GM18870 (cell line): ENCODE measurements around the gene RFX3.
"Not testable (repeated sequence)": the region's sequence is repeated elsewhere in the genome, so short reads cannot be mapped to it uniquely, and the experiment has no call there.

Source experiments
- ATAC-seq: cut with Tn5 transposase; IDR thresholded peaks from one replicate; pipeline ENCODE4 v1.9.1; 2021; ENCODE audit warnings: moderate library complexity; ENCODE audit not compliant: unreplicated experiment

Gene RFX3

GRCh38 chr9:3359778-3360177 lies 166.0 kb downstream of the RFX3 start:
- ATAC-seq, result no peak

- ATAC-seq, result no peak
These were observed 166.6 kb downstream of the RFX3 start for GRCh38 chr9:3359048-3359692.

- ATAC-seq, result no peak
These were observed 177.6 kb downstream of the RFX3 start for GRCh38 chr9:3348169-3348568.

DNA sequence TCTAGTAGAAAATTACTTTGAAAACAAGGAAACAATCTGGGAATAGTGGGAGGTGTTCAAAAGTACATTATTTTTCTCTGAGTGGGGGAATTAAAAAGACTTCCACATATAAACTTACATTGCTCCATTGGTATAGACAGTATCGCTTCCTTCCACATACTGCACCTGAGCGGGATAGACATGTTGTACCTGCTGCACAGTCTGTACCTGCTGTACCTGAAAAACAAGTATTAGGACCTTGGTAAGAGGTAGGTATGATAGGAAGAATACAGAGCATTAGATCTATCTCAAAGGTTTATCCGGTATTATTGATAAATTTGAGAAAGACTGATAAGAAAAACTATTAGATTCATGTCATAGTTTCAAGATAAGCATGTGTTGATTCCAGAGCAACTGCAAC lies 179.3 kb downstream of the RFX3 start:
- no peak for ATAC-seq

DNA sequence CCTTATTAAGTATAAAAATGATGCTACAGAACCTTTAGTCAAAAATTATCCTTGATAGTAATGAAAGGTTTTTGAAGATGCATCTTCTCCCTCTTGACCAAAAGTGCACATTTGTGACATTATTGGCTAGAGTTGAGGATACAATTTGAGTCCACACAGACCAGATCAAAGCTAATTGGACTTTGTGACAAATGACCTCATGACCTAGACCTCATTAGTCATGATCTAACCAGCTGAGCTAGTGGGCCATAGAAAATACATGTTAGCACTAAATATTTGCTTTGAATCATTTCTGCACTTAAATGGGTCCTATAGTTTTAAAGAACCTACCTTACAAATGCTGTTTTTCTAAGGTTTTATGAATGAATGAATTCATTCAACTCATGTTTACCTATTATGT lies 182.1 kb downstream of the RFX3 start:
- ATAC-seq, result no peak

- ATAC-seq, result no peak
These were observed 183.5 kb downstream of the RFX3 start for GRCh38 chr9:3342159-3342777.

DNA sequence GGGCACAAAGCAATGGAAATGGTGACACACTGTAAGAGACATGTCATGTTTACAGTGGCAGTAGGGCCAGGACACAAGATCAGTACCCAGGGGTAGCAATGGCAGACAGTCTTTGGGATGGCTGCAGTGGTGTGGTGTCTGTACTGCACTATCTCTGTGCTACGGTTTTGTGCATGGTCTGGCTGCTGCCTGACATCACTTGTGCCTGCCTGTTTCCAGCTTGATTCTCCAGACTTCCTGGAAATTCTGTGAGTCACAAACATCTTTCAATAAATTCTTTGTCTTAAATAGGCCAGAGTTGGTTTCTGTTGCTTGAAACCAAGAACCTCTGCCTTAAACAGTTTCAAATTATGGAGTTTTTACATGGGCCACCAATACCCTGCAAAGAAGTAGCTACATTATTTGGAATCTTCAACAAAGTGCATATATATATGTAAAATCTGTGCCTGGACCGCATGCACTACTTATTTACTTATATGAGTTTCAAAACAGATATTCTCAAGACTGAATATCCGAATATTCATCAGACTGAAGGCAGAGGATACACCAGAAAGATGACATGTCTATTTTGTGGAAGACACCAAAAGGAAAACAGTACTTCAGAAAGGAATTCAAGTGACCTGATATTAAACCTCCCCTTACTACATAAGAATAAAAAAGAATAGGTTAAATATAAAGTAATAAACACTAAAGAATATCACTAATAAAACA lies 188.1 kb downstream of the RFX3 start:
- ATAC-seq, result no peak

- no peak for ATAC-seq
These were observed 188.8 kb downstream of the RFX3 start for GRCh38 chr9:3336951-3337350.

GRCh38 chr9:3332802-3333201 lies 193.0 kb downstream of the RFX3 start:
- no peak for ATAC-seq

DNA sequence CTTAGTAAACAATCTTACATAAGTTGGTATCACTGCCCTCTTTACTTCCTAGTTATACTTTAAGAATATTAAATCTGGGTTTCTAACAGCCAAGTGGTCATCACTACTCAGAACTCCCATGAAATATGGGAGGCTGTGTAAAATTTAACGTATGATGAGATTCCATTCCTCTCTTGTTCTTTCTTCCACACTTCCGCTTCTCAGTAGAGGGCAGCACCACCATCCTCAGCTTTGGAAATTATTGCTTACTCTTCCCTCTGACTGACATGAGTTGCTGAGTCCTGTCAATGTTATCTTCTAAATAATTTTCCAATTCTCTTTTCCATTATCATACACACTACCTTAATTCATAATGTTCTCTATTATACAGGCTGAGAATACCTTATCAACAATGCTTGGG lies 194.0 kb downstream of the RFX3 start:
- ATAC-seq, result no peak

DNA sequence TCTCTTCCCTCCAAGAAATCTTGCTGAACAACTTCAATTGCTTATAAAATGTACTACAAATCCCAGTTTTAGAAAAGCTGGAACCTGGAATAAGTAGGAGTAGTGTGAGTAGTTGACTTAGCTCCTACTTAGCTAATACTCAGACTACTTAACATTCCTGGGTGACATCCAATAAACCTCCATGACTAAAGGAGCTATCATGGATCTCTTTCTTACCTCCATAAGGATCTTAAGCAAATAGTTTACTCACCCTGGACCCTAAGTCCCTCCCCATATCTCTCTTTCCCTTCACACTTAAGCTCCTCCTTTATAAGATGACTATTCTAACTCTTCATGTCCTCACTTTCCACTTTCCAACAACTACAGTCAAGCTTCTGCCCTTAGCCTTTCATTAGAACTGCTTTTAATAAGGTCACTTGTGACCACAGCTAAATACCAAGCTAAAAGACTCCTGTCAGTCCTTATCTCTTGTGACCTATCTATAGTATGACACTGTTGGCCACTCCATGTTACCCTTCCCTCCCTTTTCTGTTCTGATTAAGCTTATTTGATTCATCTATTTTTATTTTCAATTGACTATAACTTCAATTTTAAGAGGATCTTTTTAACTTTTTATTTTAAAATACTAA lies 194.9 kb downstream of the RFX3 start:
- no peak for ATAC-seq

DNA sequence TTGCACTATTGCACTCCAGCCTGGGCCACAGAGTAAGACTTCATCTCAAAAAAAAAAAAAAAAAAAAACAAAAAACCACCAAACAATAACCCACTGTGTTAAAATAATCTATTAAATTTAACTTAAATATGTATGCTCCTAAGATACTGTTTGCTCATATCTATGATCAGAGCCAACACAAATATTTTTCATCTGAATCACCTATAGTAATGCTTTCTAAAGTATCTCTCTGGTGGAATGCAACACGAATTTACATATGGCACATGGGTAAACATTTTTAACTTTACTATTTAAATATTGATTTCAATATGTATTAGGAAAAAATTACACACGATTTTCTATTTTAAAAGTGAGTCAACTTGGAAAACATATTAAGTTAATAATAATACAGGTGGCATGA lies 196.4 kb downstream of the RFX3 start:
- no peak for ATAC-seq

DNA sequence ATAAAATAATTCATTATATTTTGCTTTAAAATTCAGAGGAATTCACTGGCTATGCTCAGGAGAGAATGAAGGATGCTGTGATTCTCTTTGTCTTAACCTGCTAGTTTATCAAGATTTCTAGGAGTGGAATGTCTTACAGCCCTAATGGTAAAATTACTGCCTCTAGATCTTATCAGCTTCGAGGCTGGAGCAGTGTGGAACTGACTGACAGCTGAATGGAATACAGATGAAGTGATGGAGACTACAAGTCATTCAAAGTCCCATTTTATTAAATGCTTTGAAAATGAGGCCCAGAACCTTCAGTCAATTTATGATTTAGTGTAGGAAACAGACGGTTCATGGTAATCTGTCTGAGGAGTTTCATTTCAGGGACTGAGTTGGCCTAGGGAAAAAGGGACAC lies 202.1 kb downstream of the RFX3 start:
- ATAC-seq, result no peak

- ATAC-seq, result no peak
These were observed 204.6 kb downstream of the RFX3 start for GRCh38 chr9:3321186-3321585.

DNA sequence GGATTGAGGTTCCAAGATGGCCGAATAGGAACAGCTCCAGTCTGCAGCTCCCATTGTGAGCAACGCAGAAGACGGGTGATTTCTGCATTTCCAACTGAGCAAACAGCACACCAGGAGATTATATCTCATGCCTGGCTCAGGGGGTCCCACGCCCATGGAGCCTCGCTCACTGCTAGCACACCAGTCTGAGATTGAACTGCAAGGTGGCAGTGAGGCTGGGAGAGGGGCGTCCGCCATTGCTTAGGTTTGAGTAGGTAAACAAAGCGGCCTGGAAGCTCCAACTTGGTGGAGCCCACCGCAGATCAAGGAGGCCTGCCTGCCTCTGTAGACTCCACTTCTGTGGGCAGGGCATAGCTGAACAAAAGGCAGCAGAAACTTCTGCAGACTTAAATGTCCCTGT lies 213.2 kb downstream of the RFX3 start:
- ATAC-seq, result not testable (repeated sequence)

DNA sequence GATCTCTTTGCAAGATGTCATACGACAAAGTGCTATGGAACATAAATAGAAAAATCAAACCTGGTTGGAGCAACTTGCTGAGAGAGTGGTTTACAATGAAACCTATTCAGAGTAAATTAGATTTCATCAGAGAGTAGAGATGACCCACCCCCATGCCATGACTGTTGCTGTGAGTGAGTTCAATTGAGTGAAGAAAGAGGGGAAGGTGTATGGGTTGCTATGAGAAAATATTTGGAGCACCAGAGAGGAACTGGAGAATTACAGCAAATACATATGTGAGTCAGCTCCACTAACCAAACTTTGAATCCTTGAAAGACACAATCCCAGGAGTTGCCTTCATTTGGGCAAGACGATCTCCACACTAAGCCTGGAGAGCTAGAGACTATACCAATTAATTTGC lies 217.2 kb downstream of the RFX3 start:
- no peak for ATAC-seq

DNA sequence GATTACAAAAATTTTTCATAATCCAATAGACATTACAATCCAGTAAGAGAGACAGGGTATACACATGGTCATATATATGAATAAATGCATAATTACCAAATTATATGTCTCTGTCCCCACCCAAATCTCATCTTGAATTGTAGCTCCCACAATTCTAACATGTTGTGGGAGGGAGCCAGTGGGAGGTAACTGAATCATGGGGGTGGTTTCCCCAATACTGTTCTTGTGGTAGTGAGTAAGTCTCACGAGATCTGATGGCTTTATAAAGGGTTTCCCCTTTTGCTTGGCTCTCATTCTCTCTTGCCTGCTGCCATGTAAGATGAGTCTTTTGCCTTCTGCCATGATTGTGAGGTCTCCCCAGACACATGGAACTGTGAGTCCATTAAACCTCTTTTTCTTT lies 221.4 kb downstream of the RFX3 start:
- not testable (repeated sequence) for ATAC-seq

- peak; percentile 99 for ATAC-seq
These were observed 225.9 kb downstream of the RFX3 start for GRCh38 chr9:3299872-3300271.

DNA sequence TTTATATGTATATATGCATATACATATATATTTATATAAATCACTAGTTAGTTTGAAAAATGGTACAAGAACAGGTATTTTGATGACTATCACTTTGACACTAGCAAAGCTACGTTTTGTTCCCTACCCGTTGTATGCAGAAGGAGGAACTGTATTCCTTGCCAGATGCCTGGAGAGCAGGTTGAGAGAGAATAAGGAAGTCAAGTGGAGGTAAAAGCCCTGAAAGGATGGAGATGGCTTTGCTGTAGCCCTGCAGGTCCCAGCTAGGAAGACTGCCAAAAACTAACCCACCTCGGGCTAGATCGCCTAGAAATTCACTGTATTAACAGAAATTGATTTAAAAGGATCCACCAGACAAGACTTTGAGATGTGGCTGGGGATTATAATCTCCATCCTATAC lies 229.3 kb downstream of the RFX3 start:
- no peak for ATAC-seq

DNA sequence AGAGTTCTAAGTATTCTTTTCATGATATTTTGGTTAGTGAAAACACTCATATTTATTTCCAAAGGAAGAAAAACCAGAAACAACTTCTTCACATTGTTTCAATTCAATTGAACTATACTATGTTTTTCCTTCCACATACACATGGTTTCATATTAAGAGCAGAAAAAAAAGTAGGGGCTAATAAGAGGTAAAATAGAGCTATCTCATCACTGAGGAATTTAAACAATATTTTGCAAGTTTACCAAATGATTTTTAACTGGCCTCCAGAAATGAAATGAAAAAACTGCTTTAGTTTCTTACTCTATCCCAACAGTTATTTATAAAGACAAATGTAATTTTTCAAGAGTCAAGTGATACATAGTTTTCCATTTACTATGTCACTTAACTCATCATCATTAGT lies 233.5 kb downstream of the RFX3 start:
- no peak for ATAC-seq

DNA sequence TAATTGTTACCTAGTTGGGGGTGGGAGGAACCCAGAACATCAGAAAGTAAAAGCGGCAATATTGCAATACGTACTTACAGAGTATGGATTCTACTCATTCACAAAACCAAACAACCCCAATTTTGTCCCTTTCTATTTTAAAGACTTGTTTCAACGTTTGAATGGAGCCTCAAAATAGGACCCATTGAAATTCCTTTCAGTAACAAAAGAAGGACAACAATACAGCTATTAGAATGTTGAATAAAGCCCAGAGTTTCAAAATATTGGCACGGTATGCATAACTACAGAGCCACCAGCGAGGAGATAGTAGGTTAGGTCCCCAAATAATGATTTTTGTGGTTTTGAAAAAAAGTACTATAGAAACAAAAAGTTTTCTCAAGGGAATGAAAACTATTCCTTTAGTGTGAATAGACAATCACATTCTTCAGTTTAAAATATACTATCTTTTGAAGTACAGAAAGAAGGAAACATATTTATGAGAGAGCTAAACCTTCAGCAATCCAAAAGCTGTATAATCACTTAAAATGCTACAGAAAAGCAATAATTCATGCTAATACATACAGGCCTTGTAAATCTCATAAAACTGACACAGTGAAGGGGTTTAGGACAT lies 235.5 kb downstream of the RFX3 start:
- no peak for ATAC-seq

DNA sequence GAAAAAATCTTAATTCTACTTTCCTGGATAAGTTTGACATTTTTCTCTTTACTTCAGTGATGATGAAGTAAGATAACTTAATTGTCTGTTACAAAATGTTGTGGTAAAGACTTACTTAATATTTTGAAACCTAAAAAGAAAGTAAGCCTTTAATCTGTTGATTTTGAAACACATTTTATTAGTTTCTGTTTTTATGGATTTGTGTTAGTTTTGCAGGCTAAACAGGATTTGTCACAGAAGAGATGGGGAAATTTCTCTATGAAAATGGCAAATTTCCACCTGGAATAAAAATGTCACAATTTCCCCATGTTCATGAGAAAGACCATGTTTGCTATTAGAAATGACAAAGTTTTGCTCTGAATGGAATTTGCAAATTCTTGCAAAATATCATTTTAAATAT lies 237.1 kb downstream of the RFX3 start:
- ATAC-seq, result no peak
